ENCODE measurements around the gene SORBS2. TPM values are rescaled to one million over a fixed set of nuclear protein-coding genes. Genes with fewer than 3 reads are reported as not detected.

SORBS2 gene
- total and polyA plus RNA-seq, 4 donors = 11.2 to 70.4 (median 26.4) TPM

GRCh38 chr4:185835336-185835735, 23.3 kb upstream of the SORBS2 start:
- Histone ChIP-seq H3K27me3 (ENCODE audit: control insufficient read depth in 3 of 3, insufficient read depth in 3 of 3, low read length in 2 of 3) (no peaks in the 10 kb centered on the region), H3K4me3 (no peak overlapping the region), H3K4me1 (ENCODE audit: control insufficient read depth in 5 of 5, insufficient read depth in 5 of 5, low read length in 5 of 5) (peaks cover 0 to 26% (median 21%) of the 10 kb centered on the region in 5 donors), H3K36me3 (ENCODE audit: control insufficient read depth in 4 of 4, insufficient read depth in 4 of 4, low read length in 4 of 4) (no peaks in the 10 kb centered on the region), H3K9me3 (ENCODE audit: control insufficient read depth in 4 of 4, insufficient read depth in 3 of 4, low read length in 3 of 4) (no peaks in the 10 kb centered on the region), H3K9ac (ENCODE audit: insufficient read depth in 1 of 2, low read length in 2 of 2) (no peak overlapping the region), H3K27ac (ENCODE audit: low read depth in 1 of 2, low read length in 1 of 2) (peak overlapping the region in 1 of 2 donors; percentile 80)
- ATAC-seq (ENCODE audit: insufficient read depth, low FRiP score) (no peak), DNase-seq (no peak)
- TF ChIP-seq, protein P1, sequence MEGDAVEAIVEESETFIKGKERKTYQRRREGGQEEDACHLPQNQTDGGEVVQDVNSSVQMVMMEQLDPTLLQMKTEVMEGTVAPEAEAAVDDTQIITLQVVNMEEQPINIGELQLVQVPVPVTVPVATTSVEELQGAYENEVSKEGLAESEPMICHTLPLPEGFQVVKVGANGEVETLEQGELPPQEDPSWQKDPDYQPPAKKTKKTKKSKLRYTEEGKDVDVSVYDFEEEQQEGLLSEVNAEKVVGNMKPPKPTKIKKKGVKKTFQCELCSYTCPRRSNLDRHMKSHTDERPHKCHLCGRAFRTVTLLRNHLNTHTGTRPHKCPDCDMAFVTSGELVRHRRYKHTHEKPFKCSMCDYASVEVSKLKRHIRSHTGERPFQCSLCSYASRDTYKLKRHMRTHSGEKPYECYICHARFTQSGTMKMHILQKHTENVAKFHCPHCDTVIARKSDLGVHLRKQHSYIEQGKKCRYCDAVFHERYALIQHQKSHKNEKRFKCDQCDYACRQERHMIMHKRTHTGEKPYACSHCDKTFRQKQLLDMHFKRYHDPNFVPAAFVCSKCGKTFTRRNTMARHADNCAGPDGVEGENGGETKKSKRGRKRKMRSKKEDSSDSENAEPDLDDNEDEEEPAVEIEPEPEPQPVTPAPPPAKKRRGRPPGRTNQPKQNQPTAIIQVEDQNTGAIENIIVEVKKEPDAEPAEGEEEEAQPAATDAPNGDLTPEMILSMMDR (IDR thresholded peaks at IDR 0.05; ENCODE audit: control extremely low read depth, extremely low read depth) = no peak
- 96% methylated on average over 4 of the region's 4 CpGs for WGBS, 2 donors

DNA sequence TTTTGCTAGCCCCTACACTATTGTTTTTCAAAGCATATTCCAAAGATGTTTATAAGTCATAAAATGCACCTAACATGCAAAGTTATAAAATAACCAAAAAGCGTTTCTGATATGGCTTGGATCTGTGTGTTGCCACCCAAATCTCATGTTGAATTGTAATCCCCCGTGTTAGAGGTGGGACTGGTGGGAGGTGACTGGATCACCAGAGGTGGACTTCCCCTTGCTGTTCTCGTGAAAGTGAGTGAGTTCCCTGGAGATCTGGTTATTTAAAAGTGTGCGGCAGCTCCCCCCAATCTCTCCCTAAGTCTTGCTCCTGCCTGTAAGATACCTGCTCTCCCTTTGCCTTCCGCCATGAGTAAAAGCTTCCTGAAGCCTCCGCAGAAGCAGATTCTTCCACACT, 22.8 kb upstream of the SORBS2 start:
- Histone ChIP-seq H3K27me3 (ENCODE audit: control insufficient read depth in 3 of 3, insufficient read depth in 3 of 3, low read length in 2 of 3) (no peaks in the 10 kb centered on the region), H3K27ac (ENCODE audit: low read depth in 1 of 2, low read length in 1 of 2) (peak overlapping the region in 1 of 2 donors; percentile 49), H3K4me1 (ENCODE audit: control insufficient read depth in 5 of 5, insufficient read depth in 5 of 5, low read length in 5 of 5) (peaks cover 0 to 26% (median 21%) of the 10 kb centered on the region in 5 donors), H3K4me3 (no peak overlapping the region), H3K9ac (ENCODE audit: insufficient read depth in 1 of 2, low read length in 2 of 2) (no peak overlapping the region), H3K36me3 (ENCODE audit: control insufficient read depth in 4 of 4, insufficient read depth in 4 of 4, low read length in 4 of 4) (no peaks in the 10 kb centered on the region), H3K9me3 (ENCODE audit: control insufficient read depth in 4 of 4, insufficient read depth in 3 of 4, low read length in 3 of 4) (no peaks in the 10 kb centered on the region)
- no peak for ATAC-seq (ENCODE audit: insufficient read depth, low FRiP score)
- DNase-seq = no peak
- WGBS, 2 donors = 94 to 95% methylated on average over 6 of the region's 6 CpGs
- TF ChIP-seq, protein P1 (IDR thresholded peaks at IDR 0.05; ENCODE audit: control extremely low read depth, extremely low read depth) = no peak

DNA sequence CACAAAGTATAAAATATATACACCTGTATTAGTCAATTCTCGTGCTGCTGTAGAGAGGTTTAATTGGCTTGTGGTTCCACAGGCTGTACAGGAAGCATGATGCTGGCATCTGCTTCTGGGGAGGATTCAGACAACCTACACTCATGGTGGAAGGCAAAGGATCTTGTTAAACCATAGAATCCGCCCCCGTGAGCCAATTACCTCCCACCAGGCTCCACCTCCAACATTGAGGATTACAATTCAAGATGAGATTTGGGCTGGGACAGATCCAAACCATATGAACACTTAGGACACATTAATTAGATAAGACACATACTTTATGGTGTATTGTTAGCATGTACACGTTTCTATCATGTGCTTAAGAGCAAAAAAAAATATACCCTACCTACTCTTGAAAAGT, 22.1 kb upstream of the SORBS2 start:
- no peaks in the 10 kb centered on the region for H3K27me3 ChIP-seq (ENCODE audit: control insufficient read depth in 3 of 3, insufficient read depth in 3 of 3, low read length in 2 of 3)
- no peak overlapping the region for H3K4me3 ChIP-seq
- peaks cover 0 to 24% (median 16%) of the 10 kb centered on the region in 5 donors for H3K4me1 ChIP-seq (ENCODE audit: control insufficient read depth in 5 of 5, insufficient read depth in 5 of 5, low read length in 5 of 5)
- TF ChIP-seq, protein P1 (IDR thresholded peaks at IDR 0.05; ENCODE audit: control extremely low read depth, extremely low read depth) = no peak
- WGBS, 2 donors = 78 to 89% methylated on average over 4 of the region's 4 CpGs
- DNase-seq (no peak), ATAC-seq (ENCODE audit: insufficient read depth, low FRiP score) (no peak)
- H3K9ac ChIP-seq (ENCODE audit: insufficient read depth in 1 of 2, low read length in 2 of 2) = no peak overlapping the region
- peak overlapping the region in 1 of 2 donors; percentile 57 for H3K27ac ChIP-seq (ENCODE audit: low read depth in 1 of 2, low read length in 1 of 2)
- H3K9me3 ChIP-seq (ENCODE audit: control insufficient read depth in 4 of 4, insufficient read depth in 3 of 4, low read length in 3 of 4) = no peaks in the 10 kb centered on the region
- H3K36me3 ChIP-seq (ENCODE audit: control insufficient read depth in 4 of 4, insufficient read depth in 4 of 4, low read length in 4 of 4) = no peaks in the 10 kb centered on the region

GRCh38 chr4:185833055-185833598, 21.1 kb upstream of the SORBS2 start:
- TF ChIP-seq, protein P1 (IDR thresholded peaks at IDR 0.05; ENCODE audit: control extremely low read depth, extremely low read depth) = no peak
- H3K9ac ChIP-seq (ENCODE audit: insufficient read depth in 1 of 2, low read length in 2 of 2) = no peak overlapping the region
- H3K27ac ChIP-seq (ENCODE audit: low read depth in 1 of 2, low read length in 1 of 2) = peak overlapping the region in 1 of 2 donors; percentile 70
- peaks cover 0 to 22% (median 10%) of the 10 kb centered on the region in 5 donors for H3K4me1 ChIP-seq (ENCODE audit: control insufficient read depth in 5 of 5, insufficient read depth in 5 of 5, low read length in 5 of 5)
- H3K27me3 ChIP-seq (ENCODE audit: control insufficient read depth in 3 of 3, insufficient read depth in 3 of 3, low read length in 2 of 3) = no peaks in the 10 kb centered on the region
- DNase-seq (no peak), ATAC-seq (ENCODE audit: insufficient read depth, low FRiP score) (no peak)
- H3K9me3 ChIP-seq (ENCODE audit: control insufficient read depth in 4 of 4, insufficient read depth in 3 of 4, low read length in 3 of 4) = no peaks in the 10 kb centered on the region
- no peaks in the 10 kb centered on the region for H3K36me3 ChIP-seq (ENCODE audit: control insufficient read depth in 4 of 4, insufficient read depth in 4 of 4, low read length in 4 of 4)
- H3K4me3 ChIP-seq = no peak overlapping the region
